GM10266 (cell line): ENCODE measurements around the gene SORBS1.

Experiments
- DNase-seq: peaks from one replicate; pipeline ENCODE4 v3.0.0; 2012; ENCODE audit errors: extremely low spot score
- TF ChIP-seq, protein P1 (sequence below): IDR thresholded peaks from 2 replicates; pipeline ENCODE4 v1.5.1; 2012; ENCODE audit warnings: mild to moderate bottlenecking, low read depth; ENCODE audit not compliant: control insufficient read depth, insufficient read depth; ENCODE audit errors: missing control alignments

Gene SORBS1

DNA sequence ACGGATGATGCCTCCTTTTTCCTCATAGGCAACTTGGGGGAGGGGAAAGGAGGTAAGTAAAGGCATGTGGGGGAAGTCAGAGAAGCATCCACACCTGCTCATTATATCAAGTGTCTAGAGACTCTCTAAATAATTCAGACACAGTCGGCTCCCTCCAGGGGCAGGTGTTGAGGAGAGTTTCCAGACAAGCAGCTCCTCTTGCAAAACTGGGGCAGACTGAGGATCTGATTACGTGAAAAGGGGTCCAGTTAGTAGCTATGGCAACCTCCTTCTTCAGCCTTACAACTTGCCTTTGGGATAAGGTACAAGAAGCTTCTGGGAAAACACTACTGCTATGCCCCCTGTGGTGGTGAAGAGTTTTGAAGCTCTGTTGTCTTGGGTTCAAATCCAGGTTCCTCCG lies 39.0 kb upstream of the SORBS1 start:
- DNase-seq = no peak
- TF ChIP-seq, protein P1, sequence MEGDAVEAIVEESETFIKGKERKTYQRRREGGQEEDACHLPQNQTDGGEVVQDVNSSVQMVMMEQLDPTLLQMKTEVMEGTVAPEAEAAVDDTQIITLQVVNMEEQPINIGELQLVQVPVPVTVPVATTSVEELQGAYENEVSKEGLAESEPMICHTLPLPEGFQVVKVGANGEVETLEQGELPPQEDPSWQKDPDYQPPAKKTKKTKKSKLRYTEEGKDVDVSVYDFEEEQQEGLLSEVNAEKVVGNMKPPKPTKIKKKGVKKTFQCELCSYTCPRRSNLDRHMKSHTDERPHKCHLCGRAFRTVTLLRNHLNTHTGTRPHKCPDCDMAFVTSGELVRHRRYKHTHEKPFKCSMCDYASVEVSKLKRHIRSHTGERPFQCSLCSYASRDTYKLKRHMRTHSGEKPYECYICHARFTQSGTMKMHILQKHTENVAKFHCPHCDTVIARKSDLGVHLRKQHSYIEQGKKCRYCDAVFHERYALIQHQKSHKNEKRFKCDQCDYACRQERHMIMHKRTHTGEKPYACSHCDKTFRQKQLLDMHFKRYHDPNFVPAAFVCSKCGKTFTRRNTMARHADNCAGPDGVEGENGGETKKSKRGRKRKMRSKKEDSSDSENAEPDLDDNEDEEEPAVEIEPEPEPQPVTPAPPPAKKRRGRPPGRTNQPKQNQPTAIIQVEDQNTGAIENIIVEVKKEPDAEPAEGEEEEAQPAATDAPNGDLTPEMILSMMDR = no peak

DNA sequence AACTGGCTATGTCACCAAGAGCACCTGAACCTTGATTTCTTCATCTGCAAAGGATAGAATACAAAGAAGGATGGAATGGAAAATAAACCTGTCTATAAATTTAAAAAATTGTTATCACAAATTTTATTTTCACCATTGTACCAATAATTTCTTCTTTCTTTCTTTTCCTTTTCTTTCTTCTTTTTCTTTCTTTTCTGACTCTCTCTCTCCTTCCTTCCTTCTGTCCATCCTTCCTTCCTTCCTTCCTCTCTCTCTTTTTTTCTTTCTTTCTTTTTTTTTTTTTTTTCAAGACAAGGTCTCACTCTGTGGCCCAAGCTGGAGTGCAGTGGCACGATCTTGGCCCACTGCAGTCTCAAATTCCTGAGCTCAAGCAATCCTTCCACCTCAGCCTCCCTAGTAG lies 36.6 kb upstream of the SORBS1 start:
- TF ChIP-seq, protein P1 = no peak
- DNase-seq = no peak

DNA sequence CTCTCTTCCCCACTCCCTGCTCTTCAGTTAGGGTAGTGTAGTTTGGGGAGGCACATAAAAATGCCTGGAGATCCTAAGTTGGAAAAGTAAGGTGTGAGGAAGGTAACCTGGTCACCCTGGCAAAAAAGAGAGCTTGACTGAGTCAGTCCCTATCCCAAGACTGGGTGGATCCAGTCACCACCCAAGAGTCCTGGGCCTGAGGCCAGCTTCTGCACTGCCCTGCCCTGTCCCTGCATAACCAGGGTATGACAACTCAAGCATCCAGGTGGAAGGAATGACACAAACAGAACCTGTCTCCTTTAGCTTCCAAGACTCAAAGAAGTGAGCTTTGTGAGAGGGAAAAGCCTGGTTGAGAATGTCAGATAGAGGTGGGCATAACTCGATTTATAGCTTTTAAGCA lies 26.9 kb upstream of the SORBS1 start:
- DNase-seq = no peak
- TF ChIP-seq, protein P1 = no peak

DNA sequence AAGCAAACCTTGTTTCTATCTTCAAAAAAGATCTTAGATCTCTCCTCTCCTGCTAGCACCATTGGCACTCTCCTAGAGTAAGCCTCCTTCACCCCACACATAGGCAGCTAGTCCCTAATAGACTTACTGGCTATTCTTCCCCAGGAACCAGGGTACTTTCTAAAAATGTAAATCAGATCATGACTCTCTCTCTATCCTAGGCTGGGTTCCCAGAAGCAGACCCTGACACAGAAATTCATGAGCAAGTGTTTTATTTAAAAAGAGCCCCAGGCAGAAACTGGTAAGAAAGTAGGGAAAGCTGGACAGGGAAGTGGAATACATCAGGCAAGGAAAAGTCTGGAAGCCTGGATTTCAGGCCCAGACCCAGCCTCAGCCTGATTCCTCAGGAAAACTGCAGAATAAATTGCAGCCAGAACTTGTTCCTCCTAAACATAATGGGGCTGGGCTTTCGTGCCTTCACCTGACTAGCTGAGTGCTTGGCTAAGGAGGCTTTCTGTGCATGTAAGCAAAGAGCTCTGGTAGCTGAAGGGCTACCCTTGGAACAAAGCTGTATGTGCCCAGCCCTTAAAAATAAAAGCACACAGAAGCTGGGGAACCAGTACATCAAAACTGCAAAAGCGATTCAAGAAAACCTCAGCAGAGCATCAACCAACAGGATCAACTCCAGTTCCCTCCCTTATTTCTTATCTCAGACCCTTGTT lies 18.8 kb upstream of the SORBS1 start:
- TF ChIP-seq, protein P1 = no peak
- DNase-seq = no peak

DNA sequence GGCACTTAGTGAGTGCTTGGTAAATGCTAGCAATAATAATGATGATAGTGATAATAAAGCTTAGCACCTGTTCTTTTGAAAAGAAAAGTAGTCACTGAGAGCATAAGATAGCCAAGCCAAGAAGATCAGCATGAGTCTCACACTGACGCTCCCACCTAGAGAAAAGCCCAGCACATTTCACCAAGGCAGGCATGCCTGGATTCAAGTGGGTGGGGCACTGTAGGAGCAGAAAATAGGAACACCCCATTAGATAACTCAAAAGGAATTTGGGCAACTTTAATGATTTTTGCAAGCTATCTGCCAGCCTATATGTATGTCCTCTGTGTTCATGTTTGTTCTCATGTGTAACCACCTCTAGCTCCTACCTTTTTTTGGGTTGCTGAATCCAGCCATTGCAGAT lies 18.1 kb upstream of the SORBS1 start:
- TF ChIP-seq, protein P1 = no peak
- no peak for DNase-seq

DNA sequence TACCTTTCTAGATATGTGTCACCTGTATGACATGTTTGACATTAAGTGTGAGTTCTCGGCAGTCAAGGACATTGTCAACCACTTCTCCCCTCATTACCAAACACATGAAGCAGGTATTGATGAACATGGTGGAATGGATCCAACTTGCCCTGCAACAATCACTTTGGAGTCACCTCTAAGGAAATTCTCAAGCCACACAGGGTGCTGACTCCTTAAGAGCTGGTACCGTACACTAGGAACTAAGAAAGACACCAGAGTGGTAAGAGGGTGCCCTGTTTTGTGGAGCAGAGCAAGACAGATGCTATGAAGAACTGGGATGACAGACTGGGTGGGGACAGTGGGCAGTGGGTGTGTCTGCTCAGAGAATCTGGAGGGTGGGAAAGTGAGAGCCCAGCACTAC lies 17.4 kb upstream of the SORBS1 start:
- TF ChIP-seq, protein P1 = no peak
- no peak for DNase-seq

DNA sequence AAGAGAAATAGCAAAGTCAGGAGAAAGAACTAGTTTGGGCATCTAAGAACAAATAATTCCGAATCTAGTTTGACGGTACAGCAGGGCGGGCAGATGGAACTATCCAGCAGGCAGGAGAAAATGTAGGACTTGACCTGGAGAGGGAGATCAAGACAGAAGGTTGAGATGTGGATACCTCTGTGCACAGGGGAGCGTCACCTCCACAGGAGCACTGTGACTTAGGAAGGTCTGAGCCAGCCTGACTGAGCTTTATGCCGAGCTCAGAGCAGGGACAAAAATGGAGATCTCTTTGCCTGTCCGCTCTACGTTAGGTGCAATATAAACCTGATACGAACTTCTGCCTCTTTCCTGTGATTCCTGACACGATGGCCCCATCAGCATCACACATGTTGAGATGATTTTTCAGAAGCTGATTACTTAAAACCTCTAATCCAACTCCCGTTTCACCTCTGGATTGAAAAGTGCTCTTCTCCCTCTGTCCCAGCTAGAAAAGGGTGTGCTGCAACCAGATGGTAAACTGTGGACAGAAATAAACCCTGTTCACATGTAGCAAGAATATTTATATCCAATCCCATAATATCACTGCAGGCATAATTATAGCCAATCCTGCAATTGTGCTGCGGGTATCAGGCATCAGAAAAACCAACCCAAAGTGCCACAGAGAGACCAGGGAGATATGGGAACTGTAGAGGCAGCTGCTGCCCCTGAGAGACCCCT lies 13.6 kb upstream of the SORBS1 start:
- TF ChIP-seq, protein P1 = no peak
- DNase-seq = no peak
